GM19395 (cell line): ENCODE measurements around the gene FZD1.

Source experiments
- ATAC-seq: cut with Tn5 transposase; IDR thresholded peaks from one replicate; pipeline ENCODE4 v1.9.1; 2021; ENCODE audit warnings: mild to moderate bottlenecking, moderate library complexity; ENCODE audit not compliant: unreplicated experiment

Gene FZD1

GRCh38 chr7:91264046-91264923, at the start of gene FZD1:
TSS of gene FZD1 (plus strand) at chr7:91264433. CDS start at chr7:91264881, 448 bp downstream.
- peak; percentile 92 for ATAC-seq

- ATAC-seq = no peak
Observed at GRCh38 chr7:91226411-91226810, 37.8 kb upstream of the FZD1 start.

- no peak for ATAC-seq
Observed at GRCh38 chr7:91228327-91228726, 35.9 kb upstream of the FZD1 start.

DNA sequence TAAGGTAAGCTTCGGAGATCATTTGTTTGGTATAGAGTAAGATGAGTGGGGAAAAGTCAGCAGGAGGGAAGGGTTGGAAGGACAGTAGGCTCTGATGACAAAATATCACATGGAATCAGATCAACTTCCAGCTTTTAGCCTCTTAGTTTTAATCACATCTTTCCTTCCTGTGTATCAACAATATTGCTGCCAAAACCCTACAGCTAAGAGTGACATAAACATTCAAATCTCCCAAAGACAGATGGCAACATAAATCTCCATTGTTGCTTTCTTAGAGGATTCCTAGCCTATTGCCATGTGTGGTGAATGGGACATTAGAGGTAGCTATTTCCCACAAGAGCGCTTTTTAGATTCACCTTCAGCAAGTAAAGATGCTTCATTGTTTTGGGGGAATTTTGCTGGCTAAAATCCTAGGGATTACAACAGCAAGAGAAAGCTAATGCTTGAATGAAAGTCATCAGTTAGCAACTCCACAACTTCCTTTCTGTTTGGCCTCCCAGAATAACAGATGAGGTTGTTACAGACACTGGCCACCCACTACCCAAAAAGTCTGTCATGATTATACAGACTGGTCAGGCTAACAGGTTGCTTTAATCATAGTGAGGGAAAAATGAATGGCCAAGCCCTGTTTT, 35.2 kb upstream of the FZD1 start:
- ATAC-seq = no peak

GRCh38 chr7:91230100-91230499, 34.1 kb upstream of the FZD1 start:
- no peak for ATAC-seq

DNA sequence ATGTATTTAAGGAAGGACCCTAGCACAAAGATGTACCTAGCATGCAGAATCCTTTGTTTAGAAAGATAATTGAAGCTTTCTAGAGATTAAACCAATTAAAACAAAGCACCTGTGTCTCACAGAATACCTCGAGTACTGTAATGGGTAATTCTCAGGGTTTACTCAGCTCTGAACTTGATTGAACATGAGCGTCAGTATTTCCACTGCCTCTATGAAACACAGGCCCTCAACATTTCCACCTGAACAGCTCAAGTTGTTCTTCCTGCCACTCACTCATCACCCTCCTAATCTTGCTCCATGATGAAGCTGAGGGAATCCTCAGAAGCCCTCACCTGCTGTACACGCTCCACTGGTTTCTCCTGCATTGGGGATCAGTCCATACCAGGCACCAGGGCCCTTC, 33.7 kb upstream of the FZD1 start:
- no peak for ATAC-seq

DNA sequence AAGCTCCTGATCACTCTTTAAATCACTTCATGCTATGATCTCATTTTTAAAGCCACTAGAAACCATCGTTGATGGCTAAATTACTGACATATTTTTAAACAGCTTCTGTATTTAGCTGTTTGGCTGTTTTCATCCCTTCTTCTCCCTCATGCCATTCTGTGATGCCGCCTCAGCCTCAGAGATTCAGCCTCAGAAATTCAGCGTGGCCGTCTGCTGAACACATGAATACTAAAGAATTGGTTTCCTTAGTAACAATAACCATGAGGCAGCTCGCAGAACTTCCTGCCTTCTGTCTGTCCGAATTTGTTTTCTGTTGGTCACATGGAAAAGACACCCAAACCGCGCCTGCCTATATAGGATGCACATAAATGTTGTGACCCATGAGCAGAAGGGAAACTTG, 31.0 kb upstream of the FZD1 start:
- no peak for ATAC-seq

DNA sequence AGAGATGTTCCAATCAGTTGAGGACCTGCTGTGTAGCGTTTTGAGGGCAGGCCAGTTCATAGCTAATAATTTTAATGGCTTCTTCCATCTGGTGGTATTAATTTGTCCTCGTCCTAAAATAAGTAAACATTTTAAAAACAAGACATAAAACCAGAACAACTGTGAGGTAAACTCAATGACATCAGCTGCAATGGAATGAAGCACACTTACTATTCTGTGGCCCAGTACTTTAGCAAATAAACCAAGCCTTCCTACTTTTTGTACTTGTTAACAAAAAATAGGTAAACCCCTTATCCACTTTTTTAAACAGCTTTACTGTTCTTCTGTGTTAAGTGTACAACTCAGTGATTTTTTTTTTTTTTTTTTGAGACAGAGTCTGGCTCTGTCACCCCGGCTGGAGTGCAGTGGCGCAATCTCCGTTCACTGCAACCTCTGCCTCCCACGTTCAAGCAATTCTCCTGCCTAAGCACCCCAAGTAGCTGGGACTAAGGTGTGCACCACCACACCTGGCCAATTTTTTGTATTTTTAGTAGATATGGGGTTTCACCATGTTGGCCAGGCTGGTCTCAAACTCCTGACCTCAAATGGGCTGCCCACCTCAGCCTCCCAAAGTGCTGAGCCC, 28.9 kb upstream of the FZD1 start:
- no peak for ATAC-seq

GRCh38 chr7:91239171-91239604, 25.0 kb upstream of the FZD1 start:
- no peak for ATAC-seq

- ATAC-seq = no peak
Observed at GRCh38 chr7:91239772-91240171, 24.5 kb upstream of the FZD1 start.

DNA sequence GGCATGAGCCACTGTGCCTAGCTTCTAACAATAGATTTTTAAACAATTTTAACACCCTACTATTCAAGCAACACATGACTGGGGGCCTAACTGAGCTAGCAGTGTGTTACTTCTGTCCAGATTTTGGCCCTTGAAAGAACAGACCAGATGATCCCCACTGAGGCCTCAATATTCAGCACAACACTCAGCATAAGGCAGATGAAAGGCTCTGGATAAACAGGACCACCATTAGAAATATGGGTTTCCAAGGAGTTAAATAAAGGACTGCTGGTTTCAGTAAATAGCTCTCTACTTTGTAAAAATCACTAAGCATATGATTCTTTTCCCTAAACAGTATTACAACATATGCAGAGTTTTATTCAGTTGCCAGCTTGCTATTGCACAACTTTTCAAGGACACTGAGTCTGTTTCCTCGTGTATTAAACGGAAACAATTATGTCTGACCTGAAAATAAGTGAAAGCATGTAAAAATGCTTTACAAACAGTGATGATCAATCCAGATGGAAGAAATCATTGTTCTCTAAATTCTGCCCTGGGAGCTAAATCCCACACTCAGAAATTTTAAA, 23.8 kb upstream of the FZD1 start:
- no peak for ATAC-seq

DNA sequence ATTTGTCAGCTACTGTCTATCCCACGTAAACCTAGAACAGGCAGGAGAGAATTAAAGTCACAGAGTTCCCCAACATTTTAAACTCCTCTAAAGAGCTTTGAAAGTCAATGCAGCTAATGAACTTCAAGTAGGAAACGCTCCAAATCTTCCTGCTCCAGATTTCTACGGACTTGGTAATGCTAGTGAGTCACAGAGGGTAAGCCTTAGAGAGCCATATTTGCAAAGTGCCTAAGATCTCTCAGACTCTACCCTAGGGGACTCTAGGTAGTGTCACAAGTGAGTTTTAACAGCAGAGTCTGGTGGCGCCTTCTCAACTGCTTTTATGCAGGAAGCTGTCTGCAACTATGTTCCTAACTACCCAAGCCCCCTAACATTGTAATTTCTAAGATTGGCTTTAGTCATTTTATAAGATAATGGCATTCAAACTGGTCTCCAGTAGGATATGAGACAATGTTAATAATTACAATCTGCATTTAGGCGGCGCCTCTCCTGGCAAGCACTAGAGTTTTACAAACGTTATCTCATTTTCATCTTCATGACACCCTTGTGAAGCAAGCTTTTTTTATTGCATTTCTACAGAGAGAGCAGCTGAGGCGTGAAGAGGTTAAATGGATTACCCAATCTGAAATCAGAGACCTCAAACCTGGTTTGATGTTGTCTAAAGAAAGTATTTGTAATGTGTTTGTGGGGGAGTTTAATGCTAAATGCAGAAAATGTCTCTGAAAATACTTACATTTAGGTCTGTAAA, 22.0 kb upstream of the FZD1 start:
- no peak for ATAC-seq

DNA sequence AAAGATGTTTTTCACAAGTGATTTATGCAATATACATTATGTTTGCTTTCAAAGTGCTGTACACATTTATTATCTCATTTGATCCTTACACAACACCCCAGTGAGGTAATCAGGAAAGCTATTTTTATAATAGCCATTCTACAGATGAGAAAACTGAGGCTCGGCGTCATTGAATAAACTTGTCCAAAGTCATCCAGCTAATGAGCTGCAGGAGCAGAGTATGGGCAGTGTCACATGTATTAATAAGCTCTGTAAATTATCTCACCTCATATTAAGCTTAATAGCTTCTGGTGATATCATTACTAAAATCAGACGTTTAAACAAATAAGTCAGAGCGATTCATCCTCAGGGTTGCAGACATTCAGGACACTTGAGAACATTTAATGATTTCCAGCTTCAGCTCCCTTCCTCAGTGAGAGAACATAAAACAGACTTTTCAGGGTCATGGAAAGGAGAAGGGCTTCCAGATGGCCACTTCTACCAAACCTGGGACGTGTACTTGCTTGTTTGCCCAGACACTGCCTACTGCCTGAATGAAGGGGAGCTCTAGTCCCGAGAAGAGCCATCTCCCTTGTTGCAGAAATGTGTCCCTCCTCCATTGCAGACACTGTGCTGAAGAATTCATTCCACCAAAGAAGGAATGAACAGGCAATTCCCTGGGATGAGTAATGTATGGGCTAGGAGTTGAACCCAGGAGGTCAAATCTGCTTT, 20.5 kb upstream of the FZD1 start:
- ATAC-seq = no peak

DNA sequence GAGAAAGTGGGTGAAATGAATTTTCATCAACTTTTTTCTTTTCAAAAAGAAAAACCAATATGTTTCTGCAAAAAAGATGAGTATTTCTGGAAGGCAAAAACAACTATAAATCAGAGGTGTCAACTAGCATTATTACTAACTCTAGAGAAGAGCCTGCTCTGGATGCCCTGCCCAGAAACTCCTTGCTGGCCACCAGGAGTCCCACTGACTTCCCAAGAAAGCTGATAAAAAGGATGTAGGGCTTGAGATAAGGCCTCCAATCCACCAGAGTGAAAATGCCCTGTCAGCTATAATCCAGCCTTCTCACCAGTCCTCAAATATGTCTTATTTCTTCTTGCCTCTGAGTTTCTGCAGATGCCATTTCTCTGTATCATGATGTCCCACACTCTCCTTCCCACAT, 16.7 kb upstream of the FZD1 start:
- ATAC-seq = no peak

GRCh38 chr7:91248996-91249395, 15.2 kb upstream of the FZD1 start:
- no peak for ATAC-seq

- ATAC-seq = no peak
Observed at GRCh38 chr7:91249506-91250233, 14.6 kb upstream of the FZD1 start.

DNA sequence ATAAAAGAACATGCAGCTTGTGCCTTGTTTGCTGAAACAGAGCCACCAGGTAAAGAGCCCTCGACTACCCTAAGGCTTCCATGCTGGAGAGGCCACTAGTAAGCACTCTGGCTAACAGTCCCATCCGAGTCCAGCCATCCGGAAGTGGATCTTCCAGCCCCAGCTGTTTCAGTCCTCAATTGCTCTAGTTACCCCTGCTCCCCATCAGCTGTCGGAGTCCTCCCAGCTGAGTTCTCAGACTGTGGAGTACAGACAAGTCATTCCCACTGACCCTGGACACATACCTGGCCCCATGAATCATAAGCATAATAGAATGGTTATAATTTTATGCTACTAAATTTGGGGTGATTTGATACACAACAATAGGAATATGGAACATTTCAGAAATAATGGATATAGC, 13.5 kb upstream of the FZD1 start:
- ATAC-seq = no peak

DNA sequence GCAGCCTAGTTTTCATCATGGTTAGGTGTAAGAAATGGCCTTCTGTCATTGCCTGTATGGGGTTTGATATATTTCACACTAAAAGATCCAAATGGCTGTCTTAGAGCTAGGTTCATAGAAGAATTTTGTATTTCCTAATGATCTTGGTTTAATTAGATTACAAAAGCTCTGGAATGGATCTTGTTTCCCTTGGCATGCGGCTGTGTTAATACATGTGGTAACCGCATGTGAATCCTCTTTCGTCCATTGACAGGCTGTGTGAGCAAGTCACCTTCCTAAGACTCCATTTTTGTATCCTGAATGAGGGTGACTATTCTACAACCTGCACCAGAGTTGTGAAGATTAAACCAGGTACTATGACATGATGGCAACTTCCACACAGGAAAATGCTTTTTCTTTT, 12.4 kb upstream of the FZD1 start:
- no peak for ATAC-seq

DNA sequence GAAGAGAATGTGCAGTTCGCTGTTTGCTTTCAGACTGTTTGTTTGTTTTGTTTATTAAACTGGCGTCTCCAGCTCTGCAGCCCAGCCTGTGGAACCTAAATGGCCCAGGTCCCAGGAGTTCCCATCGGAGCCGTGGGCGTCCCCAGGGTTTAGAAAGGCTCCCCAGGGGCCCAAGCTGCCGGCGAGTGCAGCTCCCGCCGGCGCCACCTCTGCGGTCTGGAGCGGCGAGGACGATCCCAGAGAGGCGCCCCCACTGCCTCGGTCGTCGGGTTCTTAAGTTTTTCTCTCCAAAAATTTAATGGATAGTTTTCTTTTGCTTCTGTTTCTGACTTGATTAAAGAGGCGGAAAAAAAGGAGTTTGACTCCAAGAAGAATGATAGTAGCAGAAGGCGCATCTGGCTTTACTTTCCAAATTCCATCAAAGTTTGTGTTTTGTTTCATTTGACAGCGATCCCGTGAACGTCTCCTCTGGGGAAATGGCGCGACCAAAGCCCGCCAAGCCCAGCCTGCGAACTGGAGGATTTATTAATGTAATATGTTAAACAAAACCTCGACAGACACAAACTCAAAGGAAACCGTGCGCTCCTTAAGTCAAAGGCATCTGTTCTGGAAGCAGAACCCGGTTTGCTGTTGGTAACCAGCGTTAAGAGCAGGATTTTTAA, 718 bp upstream of the FZD1 start:
- ATAC-seq = peak; percentile 0
